Caki2 (cell line): Measurements from ENCODE around the gene ADI1. TPM values are rescaled to one million over a fixed set of nuclear protein-coding genes. Genes with fewer than 3 reads are reported as not detected.
"Not testable (repeated sequence)": the region's sequence is repeated elsewhere in the genome, so short reads cannot be mapped to it uniquely, and the experiment has no call there.

Experiments
- DNase-seq: peaks from one replicate; pipeline ENCODE4 v3.0.0-alpha.2; 2015; ENCODE audit warnings: low read depth
- in situ Hi-C: cut with HindIII; loops from 2 replicates; pipeline ENCODE4 v1.10.0; 2016; ENCODE audit warnings: low sequenced_read_pairs, low pct_unique_long_range_greater_than_20kb, mixed read lengths
- total RNA-seq: library from RNA; depleted of rRNA; stranded (reverse); fragments of >200 nt; shearing (Covaris generic); gene quantifications from 2 replicates; pipeline ENCODE4 v1.2.3, GENCODE V29; 2014; ENCODE audit warnings: low replicate concordance

The ADI1 gene
- total RNA-seq, 1 experiment from 2014 or later = 54.8 TPM

DNA sequence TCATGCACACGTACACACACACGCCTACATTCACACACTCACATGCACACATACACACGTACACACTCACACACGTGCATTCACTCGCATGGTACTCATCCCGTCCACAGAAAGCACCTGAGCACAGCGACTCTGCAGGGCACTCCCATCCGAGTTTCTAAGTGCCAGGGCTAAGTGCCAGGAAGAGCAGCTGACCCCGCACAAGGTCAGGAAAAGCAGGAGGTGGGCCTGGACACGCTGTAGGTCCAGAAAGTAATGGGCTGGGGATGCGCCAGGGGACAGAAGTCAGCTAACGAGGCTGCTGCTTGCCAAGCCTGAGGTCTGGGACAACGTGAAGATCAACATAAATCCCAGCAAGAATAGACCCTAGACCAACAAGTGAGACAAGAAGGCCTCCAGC, 15.8 kb downstream of the ADI1 start:
- no peak for DNase-seq
- in situ Hi-C loops = no loop called here

DNA sequence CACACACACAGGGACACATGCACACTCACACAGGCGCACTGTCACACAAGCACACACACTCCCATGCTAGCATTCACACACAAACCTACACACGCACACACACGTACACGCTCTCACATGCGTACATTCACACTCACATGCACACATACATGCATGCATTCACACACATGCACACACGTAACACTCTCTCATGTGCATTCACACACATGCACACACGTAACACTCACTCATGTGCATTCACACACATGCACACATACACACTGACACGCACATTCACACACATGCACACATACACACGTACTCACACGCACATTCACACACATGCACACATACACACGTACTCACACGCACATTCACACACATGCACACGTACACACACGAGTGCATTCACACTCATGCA, 16.3 kb downstream of the ADI1 start:
- in situ Hi-C loops = no loop called here
- DNase-seq = no peak

DNA sequence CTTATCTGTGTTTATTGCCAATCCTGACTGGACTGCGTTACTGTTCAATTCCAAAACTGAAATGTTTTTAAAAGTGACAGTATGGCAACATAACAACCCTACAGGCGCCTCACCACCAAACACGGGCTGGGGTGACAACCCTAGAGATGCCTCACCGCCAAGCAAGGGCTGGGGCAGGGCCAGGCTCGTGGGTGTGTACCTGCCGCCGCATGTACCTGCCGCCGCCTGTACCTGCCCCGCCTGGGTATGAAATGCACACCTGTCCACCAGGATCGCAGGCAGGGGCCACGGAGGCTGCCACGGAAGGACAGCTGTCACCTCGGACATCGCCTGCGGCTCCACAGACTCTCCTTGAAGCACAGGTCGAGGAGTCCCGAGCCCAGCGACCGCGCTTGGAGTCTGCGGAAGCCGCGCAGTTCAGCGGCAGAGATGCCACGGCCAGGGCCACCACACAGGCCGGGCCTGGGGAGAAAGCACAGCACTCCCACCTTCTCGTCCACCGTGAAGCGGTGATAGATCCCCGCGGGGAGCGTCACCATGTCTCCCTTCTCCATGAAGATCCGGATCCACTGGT, 18.9 kb downstream of the ADI1 start:
- DNase-seq = no peak
- in situ Hi-C loops = no loop called here

DNA sequence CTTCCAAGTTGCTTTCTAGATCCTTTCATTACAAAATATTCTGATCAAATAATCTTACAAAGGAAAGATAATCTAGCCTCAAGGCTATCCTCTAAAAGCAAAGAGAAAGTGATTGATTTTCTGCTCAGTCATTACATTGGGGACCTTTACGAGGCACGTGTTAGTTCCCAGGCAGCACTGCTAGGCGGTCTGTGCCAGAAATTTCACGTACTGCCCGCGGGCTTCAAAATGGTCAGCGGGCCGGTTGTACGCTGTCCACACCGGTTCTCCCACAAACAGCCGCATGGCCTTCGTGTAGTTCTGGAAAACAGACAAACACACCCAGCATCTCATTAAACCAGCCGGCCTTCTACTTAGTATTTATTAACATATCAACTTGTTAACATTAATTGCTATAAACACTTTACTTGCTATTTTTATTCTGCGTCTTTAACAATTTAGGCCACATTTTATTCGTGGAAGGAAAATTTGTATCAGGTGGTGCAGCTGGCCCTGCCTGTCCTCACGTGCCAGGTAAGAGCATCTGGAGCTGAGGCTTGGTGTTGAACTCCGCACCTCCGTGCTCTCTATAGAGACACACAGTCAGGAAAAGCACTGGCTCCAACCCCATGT, 20.4 kb downstream of the ADI1 start:
- in situ Hi-C loops = no loop called here
- no peak for DNase-seq

DNA sequence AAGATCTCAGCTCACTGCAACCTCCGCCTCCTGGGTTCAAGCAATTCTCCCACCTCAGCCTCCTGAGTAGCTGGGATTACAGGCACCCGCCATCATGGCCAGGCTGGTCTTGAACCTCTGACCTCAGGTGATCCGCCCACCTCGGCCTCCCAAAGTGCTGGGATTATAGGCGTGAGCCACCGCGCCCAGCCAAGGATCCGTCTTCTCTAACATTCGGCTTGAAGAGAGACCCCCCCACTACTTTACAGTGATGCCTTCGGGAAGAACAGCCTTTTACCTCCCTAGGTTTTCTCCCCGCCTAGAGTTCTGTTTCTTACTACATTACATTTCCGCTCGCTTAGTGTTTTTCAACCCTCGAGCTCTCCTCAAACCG, 22.6 kb downstream of the ADI1 start:
- DNase-seq, in situ Hi-C loops: not testable (repeated sequence)

DNA sequence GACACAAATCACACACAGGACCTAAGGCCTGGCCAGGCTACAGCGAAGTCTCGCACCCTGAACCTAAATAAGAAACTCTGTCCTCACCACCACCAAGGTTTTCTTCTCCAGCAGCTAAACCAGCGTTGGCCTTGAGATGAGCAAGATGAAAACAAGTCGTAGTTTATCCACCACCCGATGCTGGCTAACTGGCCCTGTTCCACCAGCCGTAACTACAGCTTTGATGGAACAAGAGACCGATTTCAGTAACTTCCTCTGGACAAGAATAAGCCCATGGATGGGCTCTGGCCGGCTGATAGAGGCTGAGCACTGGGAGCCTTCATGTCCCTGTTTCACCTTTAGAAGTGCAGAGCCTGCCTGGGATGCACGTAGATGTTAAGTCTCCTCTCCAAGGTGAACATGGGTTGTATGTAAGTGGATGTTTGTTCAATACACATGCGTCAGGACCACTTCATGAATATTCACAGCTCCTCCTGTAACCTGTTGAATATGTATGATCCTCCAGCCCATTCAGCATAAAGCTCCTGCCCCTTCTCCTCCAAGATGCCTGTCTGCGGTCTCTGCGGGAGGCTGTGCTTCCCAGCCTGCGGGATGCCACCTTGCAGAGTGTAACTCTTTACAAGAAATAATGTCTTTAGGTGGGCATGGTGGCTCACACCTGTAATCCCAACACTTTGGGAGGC, 24.2 kb downstream of the ADI1 start:
- DNase-seq = no peak
- in situ Hi-C loops = no loop called here

DNA sequence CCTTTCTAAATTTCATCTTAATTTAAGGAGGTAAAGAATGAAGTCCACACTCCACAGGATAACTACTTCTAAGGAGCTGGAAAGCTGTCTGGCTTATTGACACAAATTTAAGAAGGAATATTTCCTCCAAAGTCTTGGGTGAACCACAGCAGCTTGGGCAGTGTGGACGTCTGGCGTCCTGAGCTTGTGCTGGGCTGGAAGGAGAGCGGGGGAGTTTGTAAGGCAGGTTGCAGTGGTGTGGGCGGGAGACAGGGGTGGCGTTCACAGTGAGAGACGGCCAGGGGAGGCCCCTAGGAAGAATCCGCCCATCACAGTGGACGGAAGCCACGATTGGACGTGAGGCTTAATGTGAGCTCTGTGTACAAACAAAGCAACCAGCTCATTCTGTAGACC, 25.7 kb downstream of the ADI1 start:
- in situ Hi-C loops = no loop called here
- no peak for DNase-seq

DNA sequence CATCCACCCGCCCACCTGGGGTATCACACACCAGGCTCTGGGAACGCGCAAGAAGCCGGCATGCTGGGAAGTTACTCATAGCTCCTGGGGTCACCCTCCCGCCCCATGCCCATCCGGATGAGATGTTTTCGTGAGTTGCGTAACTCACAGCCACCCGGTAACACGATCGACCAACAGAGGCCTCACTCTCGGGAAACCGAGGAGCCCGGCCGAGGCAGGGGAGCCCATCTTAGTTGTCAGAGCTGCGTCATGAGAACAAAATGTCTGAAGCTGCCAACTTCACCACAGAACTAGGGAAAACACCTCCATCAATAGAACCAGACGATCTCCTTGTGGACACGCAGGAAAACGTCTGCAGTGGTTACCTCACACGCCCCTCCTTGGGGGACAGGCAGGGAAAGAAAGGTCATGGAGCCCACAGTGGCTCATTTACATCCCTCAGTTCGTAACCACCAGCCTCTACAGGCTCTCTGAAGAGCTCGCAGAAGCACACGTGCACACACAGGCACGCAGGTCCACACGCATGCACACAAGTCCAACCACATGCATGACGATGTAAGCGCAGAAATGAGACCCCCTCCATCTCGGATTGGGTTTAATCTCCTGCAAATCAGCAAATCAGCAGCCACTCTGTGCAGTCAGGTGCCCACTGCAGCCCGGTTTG, 26.2 kb downstream of the ADI1 start:
- in situ Hi-C loops = no loop called here
- no peak for DNase-seq

DNA sequence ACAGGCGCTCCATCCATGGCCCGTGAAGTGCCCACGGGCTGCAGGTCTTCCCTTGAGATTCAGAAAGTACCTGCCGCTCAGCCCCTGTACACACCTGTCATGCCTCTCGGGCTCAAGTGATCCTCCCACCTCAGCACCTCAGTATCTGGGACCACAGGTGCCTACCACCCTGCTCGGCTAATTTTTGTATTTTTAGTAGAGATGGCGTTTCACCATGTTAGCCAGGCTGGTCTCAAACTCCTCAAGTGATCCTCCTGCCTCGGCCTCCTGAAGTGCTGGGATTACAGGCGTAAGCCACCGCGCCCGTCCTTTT, 26.9 kb downstream of the ADI1 start:
- DNase-seq, in situ Hi-C loops: not testable (repeated sequence)

DNA sequence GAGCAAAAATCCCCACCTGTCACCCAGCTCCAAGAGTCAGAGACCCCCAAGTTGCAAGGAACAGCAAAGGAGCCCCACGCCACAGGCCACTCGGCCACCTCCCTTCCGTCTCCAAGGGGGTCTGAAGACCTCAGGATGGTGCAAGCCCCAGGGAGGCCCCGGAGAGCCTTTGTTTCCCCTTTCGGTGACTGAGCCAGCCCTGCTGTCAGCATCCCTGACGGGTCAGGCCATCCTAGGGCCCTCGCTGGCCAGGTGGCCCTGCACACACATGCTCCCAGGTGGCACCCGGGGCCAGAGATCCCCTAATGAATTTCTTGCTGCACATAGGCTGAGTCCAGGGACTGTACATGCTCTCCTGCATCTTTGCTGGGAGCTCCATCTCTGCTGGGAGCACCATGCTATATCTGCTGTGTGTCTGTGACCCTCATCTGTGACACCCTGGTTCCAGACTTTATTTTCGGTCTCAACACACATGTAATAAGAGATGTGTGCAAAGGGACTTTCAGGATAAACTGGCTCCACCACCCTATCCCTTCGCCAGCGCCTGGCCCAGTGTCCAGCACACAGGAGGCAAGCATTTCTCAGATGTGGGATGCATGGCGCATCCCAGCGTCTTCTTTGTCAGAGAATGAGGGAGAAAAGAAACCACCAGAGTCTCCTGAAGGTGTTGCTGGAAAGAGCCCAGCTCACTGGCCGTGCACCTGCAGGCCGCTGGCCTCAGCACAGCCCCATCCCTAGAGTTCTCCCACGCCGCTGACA, 27.4 kb downstream of the ADI1 start:
- DNase-seq = no peak

DNA sequence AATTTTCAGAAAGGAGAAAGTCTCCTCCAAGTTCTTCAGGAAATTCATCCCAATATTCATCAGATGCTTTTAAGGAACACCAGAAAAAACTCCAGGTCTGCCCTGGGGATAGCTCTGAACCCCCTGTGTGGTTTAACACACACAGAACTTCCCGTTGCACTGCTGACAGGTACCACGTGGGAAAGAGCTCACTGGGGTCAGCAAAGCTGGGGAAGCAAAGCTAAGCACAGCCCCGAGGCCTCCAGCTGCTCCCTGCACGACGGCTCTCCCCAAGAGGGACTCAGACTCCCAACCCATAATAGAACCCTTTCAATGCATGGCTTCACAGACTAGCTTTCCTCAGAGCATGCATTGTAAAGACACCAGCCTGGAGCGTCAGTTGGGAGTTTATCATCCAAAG, 28.0 kb downstream of the ADI1 start:
- in situ Hi-C loops = no loop called here
- DNase-seq = no peak

More for the DNA sequence above, 27.4 kb downstream of the ADI1 start:
- in situ Hi-C loops = no loop called here

DNA sequence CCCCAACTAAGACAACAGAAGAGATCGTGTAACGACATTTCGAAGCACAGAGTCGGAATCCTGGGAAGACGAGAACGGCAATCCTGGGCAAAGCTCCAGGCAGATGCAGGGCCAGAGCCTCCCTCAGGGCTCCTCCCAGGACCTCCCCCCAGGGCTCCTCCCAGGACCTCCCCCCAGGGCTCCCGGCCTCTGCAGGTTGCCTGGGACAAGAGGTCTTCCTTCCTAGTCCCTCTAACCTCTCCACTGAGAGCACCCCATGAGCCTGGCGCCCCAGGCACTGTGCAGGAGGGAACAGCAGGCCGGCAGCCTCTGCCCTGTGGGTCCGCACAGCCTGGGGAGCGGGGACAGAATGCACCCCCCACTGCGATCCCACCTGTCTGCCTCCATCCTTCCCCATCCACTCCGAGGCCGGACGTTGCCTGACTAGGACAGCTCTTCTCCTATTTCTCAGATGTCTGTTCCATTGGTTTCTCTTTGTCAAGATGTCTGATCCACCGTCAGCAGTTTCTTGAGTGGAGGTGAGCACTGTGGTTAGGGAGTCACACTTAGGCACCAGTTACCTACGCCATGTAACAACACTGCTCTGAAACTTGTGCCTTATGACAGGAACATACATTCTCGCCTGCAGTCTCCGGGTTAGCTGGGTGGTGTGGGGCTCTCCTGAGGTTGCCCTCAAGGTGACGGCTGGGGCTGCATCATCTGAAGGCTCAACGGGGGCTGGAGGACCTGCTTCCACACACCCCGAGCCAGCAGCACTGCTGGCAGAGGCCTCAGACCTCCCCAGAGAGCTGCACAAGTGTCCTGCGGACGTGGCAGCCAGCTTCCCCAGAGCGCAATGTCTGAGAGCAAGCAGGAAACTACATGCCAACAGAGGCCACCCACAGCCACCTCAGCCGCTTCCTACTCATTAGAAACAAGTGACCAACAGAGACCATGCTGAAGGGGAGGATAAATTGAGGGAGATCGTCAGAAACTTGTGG, 28.9 kb downstream of the ADI1 start:
- DNase-seq = no peak
- in situ Hi-C loops = no loop called here

DNA sequence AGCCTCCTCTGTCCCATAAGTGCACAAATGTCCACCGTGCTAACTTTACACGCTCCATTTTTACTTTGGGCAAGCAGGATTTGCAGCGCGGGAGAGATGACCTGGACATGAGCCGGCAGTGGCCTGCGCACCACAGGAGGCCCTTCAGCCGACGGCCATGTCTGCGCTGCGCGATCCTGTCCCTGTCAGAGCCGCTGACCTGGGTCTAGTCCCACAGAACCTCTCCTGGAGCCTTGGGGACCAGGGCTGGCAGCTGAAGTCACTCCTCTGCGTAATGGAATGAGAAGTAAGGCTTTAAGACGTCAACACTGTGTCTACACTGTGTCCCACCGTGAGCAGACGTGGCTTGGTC, 29.6 kb downstream of the ADI1 start:
- in situ Hi-C loops = no loop called here

DNA sequence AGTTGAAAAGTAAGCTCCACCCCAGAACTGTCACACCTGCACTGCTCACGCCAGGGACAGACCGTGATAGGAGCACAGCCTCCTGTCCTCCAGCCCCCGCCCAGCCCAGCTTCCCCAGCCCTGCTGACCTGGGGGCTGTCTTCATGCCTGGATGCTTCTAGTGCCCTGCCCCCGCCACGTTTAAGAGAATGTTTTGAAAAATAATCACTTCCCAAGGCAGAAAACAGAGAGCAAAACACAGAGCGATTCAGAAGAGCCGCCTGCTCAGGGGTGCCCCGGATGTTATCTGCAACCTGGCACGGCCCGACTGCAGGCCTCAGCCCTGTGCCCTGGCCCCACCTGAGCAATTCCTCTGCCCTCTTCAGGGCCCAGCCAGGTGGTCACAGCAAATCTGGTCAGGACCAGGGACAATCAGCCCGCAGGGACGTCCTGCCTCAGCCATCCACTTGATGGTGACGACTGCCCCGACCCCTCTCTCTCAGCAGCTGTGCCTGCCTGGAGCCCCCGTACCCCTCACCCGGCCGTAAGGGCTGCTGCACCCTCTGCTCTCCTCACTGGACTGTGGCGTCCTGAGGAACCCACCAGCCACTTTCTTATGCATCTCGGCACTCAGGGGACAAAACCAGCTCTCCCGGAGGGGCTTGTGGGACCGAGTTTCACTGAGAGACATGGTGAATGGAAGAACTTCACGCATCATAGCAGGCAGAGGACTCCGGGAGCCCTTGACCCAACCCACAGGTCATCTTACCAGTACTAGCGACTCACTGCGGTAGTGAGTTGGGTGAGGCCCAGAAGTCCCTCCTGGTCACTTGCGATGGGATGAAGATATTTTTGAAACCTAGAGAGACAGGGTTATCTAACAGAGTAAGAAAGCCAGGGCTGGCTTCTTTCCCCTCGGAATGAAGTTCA, 30.2 kb downstream of the ADI1 start:
- in situ Hi-C loops = no loop called here
- no peak for DNase-seq

More for the DNA sequence above, 29.6 kb downstream of the ADI1 start:
- DNase-seq = no peak

DNA sequence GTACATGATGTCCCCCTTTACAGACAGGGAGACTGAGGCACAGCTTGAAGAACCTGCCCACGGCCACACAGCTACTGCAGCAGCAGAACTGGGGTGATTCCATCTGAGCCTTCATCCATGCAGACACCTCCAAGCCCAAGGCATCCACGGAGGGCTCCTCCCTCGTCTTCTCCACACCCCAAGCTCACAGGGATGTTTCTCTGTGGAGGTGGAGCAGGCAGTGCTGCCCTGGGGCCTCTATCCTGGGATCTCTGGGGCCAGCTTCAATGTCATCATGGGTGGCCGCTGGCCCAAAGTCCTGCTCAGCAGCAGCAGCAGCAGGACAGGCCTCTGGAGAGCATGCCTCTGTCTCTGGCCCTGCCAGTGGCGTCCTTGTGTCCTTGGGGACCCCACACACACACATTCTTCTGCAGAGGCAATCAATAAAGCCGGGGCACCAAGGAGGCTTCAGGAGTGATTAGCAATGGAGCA, 31.2 kb downstream of the ADI1 start:
- no peak for DNase-seq
- in situ Hi-C loops = no loop called here

DNA sequence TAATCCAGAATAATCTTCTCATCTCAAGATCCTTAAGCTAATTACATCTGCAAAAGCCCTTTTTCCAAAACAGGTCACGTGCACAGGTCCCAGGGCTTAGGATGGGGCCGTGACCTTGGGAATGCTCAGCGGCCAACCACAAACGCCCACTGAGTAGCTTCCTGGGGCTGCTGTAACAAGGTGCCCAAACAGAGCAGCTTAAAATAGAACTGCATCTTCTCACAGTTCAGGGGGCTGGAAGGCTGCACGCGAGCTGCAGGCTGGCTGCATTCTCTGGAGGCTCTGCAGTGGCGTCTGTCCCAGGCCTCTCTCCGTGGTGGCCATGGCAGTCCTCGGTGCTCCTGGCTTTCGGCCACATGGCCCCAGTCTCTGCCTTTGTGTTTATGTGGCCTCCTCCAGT, 31.9 kb downstream of the ADI1 start:
- no peak for DNase-seq
- in situ Hi-C loops = no loop called here

DNA sequence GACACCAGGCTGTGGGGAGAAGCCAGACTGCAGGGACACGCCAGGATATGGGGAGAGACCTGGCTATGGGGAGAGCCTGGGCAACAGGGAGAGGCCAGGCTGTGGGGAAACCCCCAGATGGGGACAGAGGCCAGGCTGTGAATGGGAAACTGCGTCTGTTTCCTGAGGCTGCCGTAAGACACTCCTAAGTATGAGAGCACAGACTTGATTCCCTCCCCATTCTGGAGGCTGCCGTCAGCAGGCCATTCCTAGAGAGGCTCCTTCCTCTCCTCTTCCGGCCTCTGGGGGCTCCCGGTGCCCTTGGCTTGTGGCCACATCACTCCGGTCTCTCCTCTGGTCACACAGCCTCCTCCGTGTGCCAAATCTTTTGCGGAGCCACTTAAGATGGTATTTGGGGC, 32.3 kb downstream of the ADI1 start:
- in situ Hi-C loops = no loop called here
- DNase-seq = no peak
